IPS-20b (cell line): ENCODE measurements around the gene ANKRD22.
"Not testable (repeated sequence)": the region's sequence is repeated elsewhere in the genome, so short reads cannot be mapped to it uniquely, and the experiment has no call there.

ENCODE experiments used
- H3K27ac ChIP-seq: one replicate; pipeline ENCODE4 v1.5.1; 2013; ENCODE audit warnings: low read length
- H3K27me3 ChIP-seq: 2 replicates; pipeline ENCODE4 v1.6.1; 2013; ENCODE audit warnings: mild to moderate bottlenecking, low read length, inconsistent platforms; ENCODE audit not compliant: insufficient read depth
- H3K36me3 ChIP-seq: 2 replicates; pipeline ENCODE4 v1.6.1; 2013; ENCODE audit warnings: low read depth, mild to moderate bottlenecking, inconsistent platforms, low read length, moderate library complexity; ENCODE audit not compliant: insufficient read depth
- H3K4me1 ChIP-seq: 2 replicates; pipeline ENCODE4 v1.6.1; 2013; ENCODE audit warnings: mild to moderate bottlenecking, control low read depth, inconsistent platforms, low read length, moderate library complexity; ENCODE audit not compliant: insufficient read depth
- H3K4me3 ChIP-seq: 2 replicates; pipeline ENCODE4 v1.5.1; 2013; ENCODE audit warnings: mild to moderate bottlenecking, low read length, inconsistent platforms
- H3K9ac ChIP-seq: 2 replicates; pipeline ENCODE4 v1.6.1; 2013; ENCODE audit warnings: low read depth, mild to moderate bottlenecking, inconsistent platforms, low read length, moderate library complexity
- H3K9me3 ChIP-seq: 2 replicates; pipeline ENCODE4 v1.6.1; 2013; ENCODE audit warnings: mild to moderate bottlenecking, low read depth, low read length, inconsistent platforms; ENCODE audit not compliant: insufficient read depth

ANKRD22 gene

GRCh38 chr10:88888810-88889445 is 37.3 kb upstream of the ANKRD22 start:
- no peak overlapping the region for H3K9ac ChIP-seq
- no peaks in the 10 kb centered on the region for H3K27me3 ChIP-seq
- peaks cover 17% of the 10 kb centered on the region for H3K4me1 ChIP-seq
- H3K9me3 ChIP-seq, result no peaks in the 10 kb centered on the region
- no peak overlapping the region for H3K4me3 ChIP-seq
- H3K36me3 ChIP-seq, result no peaks in the 10 kb centered on the region
- H3K27ac ChIP-seq, result no peak overlapping the region

- Histone ChIP-seq H3K9ac (no peak overlapping the region), H3K36me3 (no peaks in the 10 kb centered on the region), H3K9me3 (no peaks in the 10 kb centered on the region), H3K27me3 (peaks cover under 1% of the 10 kb centered on the region), H3K4me1 (peaks cover 10% of the 10 kb centered on the region), H3K4me3 (no peak overlapping the region), H3K27ac (no peak overlapping the region)
These were observed 34.9 kb upstream of the ANKRD22 start for GRCh38 chr10:88886557-88886956.

- Histone ChIP-seq H3K27me3 (peaks cover 20% of the 10 kb centered on the region), H3K9ac (no peak overlapping the region), H3K4me3 (no peak overlapping the region), H3K36me3 (no peaks in the 10 kb centered on the region), H3K9me3 (no peaks in the 10 kb centered on the region), H3K27ac (no peak overlapping the region), H3K4me1 (peaks cover 16% of the 10 kb centered on the region)
These were observed 31.8 kb upstream of the ANKRD22 start for GRCh38 chr10:88883448-88883809.

- Histone ChIP-seq H3K27me3 (peaks cover 23% of the 10 kb centered on the region), H3K4me1 (peaks cover 16% of the 10 kb centered on the region)
- H3K36me3 ChIP-seq, H3K4me3 ChIP-seq, H3K9me3 ChIP-seq, H3K9ac ChIP-seq, H3K27ac ChIP-seq: not testable (repeated sequence)
These were observed 31.2 kb upstream of the ANKRD22 start for GRCh38 chr10:88882646-88883447.

GRCh38 chr10:88881922-88882645 is 30.4 kb upstream of the ANKRD22 start:
- Histone ChIP-seq H3K4me1 (peaks cover 15% of the 10 kb centered on the region), H3K27ac (no peak overlapping the region), H3K36me3 (no peaks in the 10 kb centered on the region), H3K4me3 (no peak overlapping the region), H3K27me3 (peaks cover 23% of the 10 kb centered on the region), H3K9ac (no peak overlapping the region; the same call in 1 of the 2 replicates), H3K9me3 (no peaks in the 10 kb centered on the region)

GRCh38 chr10:88881320-88881719 is 29.7 kb upstream of the ANKRD22 start:
- Histone ChIP-seq H3K36me3 (no peaks in the 10 kb centered on the region), H3K9ac (peak overlapping the region; percentile 86; the same call in 1 of the 2 replicates), H3K4me1 (peaks cover 8% of the 10 kb centered on the region; the same call in 1 of the 2 replicates), H3K27me3 (peaks cover 23% of the 10 kb centered on the region), H3K9me3 (no peaks in the 10 kb centered on the region), H3K4me3 (peak overlapping the region; percentile 91), H3K27ac (no peak overlapping the region)

- H3K27me3 ChIP-seq, result peaks cover 23% of the 10 kb centered on the region
These were observed 28.8 kb upstream of the ANKRD22 start for GRCh38 chr10:88880282-88881076.

GRCh38 chr10:88879534-88880281 is 28.1 kb upstream of the ANKRD22 start, which contains the start of gene STAMBPL1:
Gene STAMBPL1, plus strand, starts transcription at chr10:88880245. Its CDS starts 21,464 bp downstream, at chr10:88901709.
- Histone ChIP-seq H3K9me3 (no peaks in the 10 kb centered on the region), H3K27ac (no peak within 1 kb of the TSS), H3K9ac (peak within 1 kb of the TSS; percentile 86; the same call in 1 of the 2 replicates), H3K27me3 (peaks cover 23% of the 10 kb centered on the region), H3K36me3 (no peaks in the 10 kb centered on the region), H3K4me3 (peak within 1 kb of the TSS; percentile 91), H3K4me1 (peaks cover 7% of the 10 kb centered on the region; the same call in 1 of the 2 replicates)

More at GRCh38 chr10:88880282-88881076, 28.8 kb upstream of the ANKRD22 start:
- Histone ChIP-seq H3K4me3 (peak overlapping the region; percentile 91), H3K9me3 (no peaks in the 10 kb centered on the region), H3K4me1 (peaks cover 7% of the 10 kb centered on the region; the same call in 1 of the 2 replicates), H3K36me3 (no peaks in the 10 kb centered on the region), H3K27ac (no peak overlapping the region), H3K9ac (peak overlapping the region; percentile 86; the same call in 1 of the 2 replicates)

- H3K4me3 ChIP-seq, result no peak overlapping the region
- no peak overlapping the region for H3K9ac ChIP-seq
- H3K27ac ChIP-seq, result no peak overlapping the region
- no peaks in the 10 kb centered on the region for H3K9me3 ChIP-seq
- H3K36me3 ChIP-seq, result no peaks in the 10 kb centered on the region
- H3K27me3 ChIP-seq, result peaks cover 23% of the 10 kb centered on the region
- peaks cover 7% of the 10 kb centered on the region; the same call in 1 of the 2 replicates for H3K4me1 ChIP-seq
These were observed 25.7 kb upstream of the ANKRD22 start for GRCh38 chr10:88877298-88877697.

GRCh38 chr10:88875081-88875480 is 23.4 kb upstream of the ANKRD22 start:
- Histone ChIP-seq H3K9ac (no peak overlapping the region), H3K9me3 (no peaks in the 10 kb centered on the region), H3K4me1 (peaks cover 1% of the 10 kb centered on the region; the same call in 1 of the 2 replicates), H3K36me3 (no peaks in the 10 kb centered on the region), H3K27me3 (peaks cover 18% of the 10 kb centered on the region), H3K4me3 (no peak overlapping the region), H3K27ac (no peak overlapping the region)
